Lower lobe of right lung (tissue), 2 donors: ENCODE data around the gene SLC39A10. TPM values are rescaled to one million over a fixed set of nuclear protein-coding genes. Genes with fewer than 3 reads are reported as not detected.
"Not testable (repeated sequence)": the region's sequence is repeated elsewhere in the genome, so short reads cannot be mapped to it uniquely, and the experiment has no call there.

ENCODE experiments used
- ATAC-seq, 2 donors: fragments of 200-7000 bp; cut with Tn5 transposase; one replicate each; pipeline ENCODE4 v1.9.1; 2020 to 2022; ENCODE audit warnings: mild to moderate bottlenecking in 2 of 2, moderate library complexity in 2 of 2
- DNase-seq: peaks from one replicate; pipeline ENCODE4 v3.0.0-alpha.2; 2020
- H3K27ac ChIP-seq: fragments of 200-600 bp; one replicate; pipeline ENCODE4 v1.8.0; 2022
- H3K27me3 ChIP-seq: fragments of 200-600 bp; one replicate; pipeline ENCODE4 v1.8.0; 2022; ENCODE audit warnings: low read depth
- H3K36me3 ChIP-seq: fragments of 200-600 bp; one replicate; pipeline ENCODE4 v1.8.0; 2022; ENCODE audit warnings: mild to moderate bottlenecking
- H3K4me1 ChIP-seq: fragments of 200-600 bp; one replicate; pipeline ENCODE4 v1.8.0; 2022
- H3K4me3 ChIP-seq: fragments of 200-600 bp; one replicate; pipeline ENCODE4 v1.8.0; 2022; ENCODE audit warnings: mild to moderate bottlenecking
- H3K9me3 ChIP-seq: fragments of 200-600 bp; one replicate; pipeline ENCODE4 v1.8.0; 2022
- CTCF ChIP-seq: fragments of 200-600 bp; IDR thresholded peaks from one replicate; pipeline ENCODE4 v1.8.0; 2022; ENCODE audit warnings: antibody characterized with exemption, mild to moderate bottlenecking
- intact Hi-C: fragments of 100-400 bp; cut with DNase I; formaldehyde crosslinking; loops from one replicate; pipeline ENCODE4 v1.11.0; 2022
- total RNA-seq: library from RNA; stranded (reverse); fragmentation: NEBNext Ultra II Directional; extraction: Animal tissue kit (Norgen Biotek cat#: 25700); gene quantifications from one replicate; pipeline ENCODE4 v1.2.1, GENCODE V29; 2021
- donor health status: DM: no; HTN: yes; CAD: no; lungs with severe emphysema.

SLC39A10 gene
- total RNA-seq, 1 donor from 2014 or later = 37.2 TPM

GRCh38 chr2:195686564-195686963, 29.5 kb downstream of the SLC39A10 start:
- intact Hi-C loops = no loop called here
- Histone ChIP-seq H3K27ac (no peak overlapping the region), H3K4me3 (no peak overlapping the region), H3K9me3 (peaks cover 2% of the 10 kb centered on the region), H3K4me1 (no peaks in the 10 kb centered on the region), H3K36me3 (no peaks in the 10 kb centered on the region), H3K27me3 (no peaks in the 10 kb centered on the region)
- DNase-seq (no peak), ATAC-seq (no peak)
- no peak for TF ChIP-seq CTCF

- Histone ChIP-seq H3K27ac (no peak overlapping the region), H3K4me1 (no peaks in the 10 kb centered on the region), H3K9me3 (peaks cover 6% of the 10 kb centered on the region), H3K36me3 (no peaks in the 10 kb centered on the region), H3K4me3 (no peak overlapping the region), H3K27me3 (no peaks in the 10 kb centered on the region)
- TF ChIP-seq CTCF = no peak
- DNase-seq = no peak
- ATAC-seq = no peak
- intact Hi-C loops = no loop called here
These were observed 30.5 kb downstream of the SLC39A10 start for GRCh38 chr2:195687320-195688086.

- H3K27ac ChIP-seq, DNase-seq, H3K27me3 ChIP-seq, intact Hi-C loops, H3K36me3 ChIP-seq, H3K4me3 ChIP-seq, H3K9me3 ChIP-seq, ATAC-seq, H3K4me1 ChIP-seq: not testable (repeated sequence)
These were observed 35.5 kb downstream of the SLC39A10 start for GRCh38 chr2:195692531-195692930.

GRCh38 chr2:195694553-195694952, 37.5 kb downstream of the SLC39A10 start:
- no peaks in the 10 kb centered on the region for H3K36me3 ChIP-seq
- ATAC-seq = no peak
- DNase-seq = no peak
- intact Hi-C loops = no loop called here
- TF ChIP-seq CTCF = no peak
- H3K4me3 ChIP-seq = no peak overlapping the region
- H3K9me3 ChIP-seq = peaks cover 6% of the 10 kb centered on the region
- H3K27me3 ChIP-seq = no peaks in the 10 kb centered on the region
- no peak overlapping the region for H3K27ac ChIP-seq
- no peaks in the 10 kb centered on the region for H3K4me1 ChIP-seq

GRCh38 chr2:195695002-195695631, 38.1 kb downstream of the SLC39A10 start:
- intact Hi-C loops = no loop called here
- ATAC-seq = no peak
- no peak for TF ChIP-seq CTCF

GRCh38 chr2:195696012-195696411, 39.0 kb downstream of the SLC39A10 start:
- DNase-seq (no peak), ATAC-seq (no peak)
- Histone ChIP-seq H3K9me3 (peaks cover 18% of the 10 kb centered on the region), H3K4me1 (no peaks in the 10 kb centered on the region), H3K36me3 (no peaks in the 10 kb centered on the region), H3K4me3 (no peak overlapping the region), H3K27ac (no peak overlapping the region), H3K27me3 (no peaks in the 10 kb centered on the region)
- intact Hi-C loops = no loop called here
- no peak for TF ChIP-seq CTCF

More at GRCh38 chr2:195695002-195695631, 38.1 kb downstream of the SLC39A10 start:
- no peaks in the 10 kb centered on the region for H3K4me1 ChIP-seq
- peaks cover 9% of the 10 kb centered on the region for H3K9me3 ChIP-seq
- H3K27ac ChIP-seq = no peak overlapping the region
- DNase-seq = no peak
- no peak overlapping the region for H3K4me3 ChIP-seq
- no peaks in the 10 kb centered on the region for H3K36me3 ChIP-seq
- no peaks in the 10 kb centered on the region for H3K27me3 ChIP-seq
